Natural killer cell (primary cell): ENCODE results near the gene DUS1L. TPM values are rescaled to one million over a fixed set of nuclear protein-coding genes. Genes with fewer than 3 reads are reported as not detected.

Source experiments
- ATAC-seq, 3 donors: fragments of 150-1000 bp in 2 of 3; fragments of 200-7000 bp in 1 of 3; cut with Tn5 transposase; 1 replicate in 1 of 3; 2 replicates in 2 of 3; pipeline ENCODE4 v1.10.0; 2021; ENCODE audit warnings: mild to moderate bottlenecking in 2 of 3, moderate library complexity in 2 of 3
- DNase-seq, 2 donors: peaks; one replicate each; pipeline versions ENCODE4 v3.0.0 to v3.0.0-alpha.2; 2013 to 2021; ENCODE audit warnings: mixed read lengths in 1 of 2
- H3K27ac ChIP-seq: one replicate; pipeline ENCODE4 v1.5.1; 2013; ENCODE audit warnings: mild to moderate bottlenecking, low read length
- H3K27me3 ChIP-seq: one replicate; pipeline ENCODE4 v1.6.1; 2013; ENCODE audit warnings: low read length; ENCODE audit not compliant: control insufficient read depth, insufficient read depth
- H3K36me3 ChIP-seq: one replicate; pipeline ENCODE4 v1.6.1; 2013; ENCODE audit warnings: low read length; ENCODE audit not compliant: control insufficient read depth, insufficient read depth
- H3K4me1 ChIP-seq: one replicate; pipeline ENCODE4 v1.6.1; 2013; ENCODE audit warnings: low read length; ENCODE audit not compliant: control insufficient read depth, insufficient read depth
- H3K4me3 ChIP-seq: one replicate; pipeline ENCODE4 v1.5.1; 2013; ENCODE audit warnings: low read length
- H3K9me3 ChIP-seq: one replicate; pipeline ENCODE4 v1.6.1; 2013; ENCODE audit warnings: low read length; ENCODE audit not compliant: control insufficient read depth, insufficient read depth
- H3K27ac Mint-ChIP-seq, 2 donors: one replicate each; pipeline ENCODE4 v1.8.0; 2022; ENCODE audit warnings: mild to moderate bottlenecking in 2 of 2, mixed read lengths in 2 of 2, moderate library complexity in 1 of 2
- H3K27me3 Mint-ChIP-seq, 2 donors: one replicate each; pipeline ENCODE4 v1.8.0; 2022; ENCODE audit warnings: low read depth in 2 of 2, mixed read lengths in 2 of 2
- H3K36me3 Mint-ChIP-seq: one replicate; pipeline ENCODE4 v1.8.0; 2022; ENCODE audit warnings: mixed read lengths
- H3K4me1 Mint-ChIP-seq, 2 donors: one replicate each; pipeline ENCODE4 v1.8.0; 2022; ENCODE audit warnings: mixed read lengths in 2 of 2
- H3K4me3 Mint-ChIP-seq: one replicate; pipeline ENCODE4 v1.8.0; 2022; ENCODE audit warnings: mild to moderate bottlenecking, moderate library complexity, mixed read lengths
- H3K9me3 Mint-ChIP-seq, 2 donors: one replicate each; pipeline ENCODE4 v1.8.0; 2022; ENCODE audit warnings: mixed read lengths in 2 of 2
- CTCF ChIP-seq: fragments of 200-600 bp; IDR thresholded peaks from one replicate; pipeline ENCODE4 v1.8.0; 2022; ENCODE audit warnings: antibody characterized with exemption
- WGBS: methylation state at CpG from one replicate; pipeline ENCODE4 v1.1.7; 2013; ENCODE audit warnings: missing lambda C conversion rate; ENCODE audit not compliant: insufficient coverage; 5-methylcytosine and 5-hydroxymethylcytosine counted together
- intact Hi-C: fragments of 100-400 bp; cut with micrococcal nuclease; formaldehyde crosslinking; loops from one replicate; pipeline ENCODE4 v1.14.2; 2022
- total RNA-seq, 4 donors: library from RNA; stranded (reverse); fragments of 120-200 nt in 1 of 4; gene quantifications; one replicate each; pipeline versions ENCODE4 v1.2.3 to v1.2.4, GENCODE V29; 2013 to 2022

Gene DUS1L
- total RNA-seq, 3 donors from 2014 or later (not counting 1 experiment from before 2014, with no cell fraction given), result 122 to 144 (median 136) TPM

- no peaks in the 10 kb centered on the region for H3K27me3 ChIP-seq
- no peaks in the 10 kb centered on the region for H3K9me3 Mint-ChIP-seq
- H3K27ac ChIP-seq, result no peak overlapping the region
- peaks cover 6 to 31% of the 10 kb centered on the region in 2 donors for H3K4me1 Mint-ChIP-seq
- intact Hi-C loops, result no loop called here
- H3K9me3 ChIP-seq, result no peaks in the 10 kb centered on the region
- H3K36me3 Mint-ChIP-seq, result no peaks in the 10 kb centered on the region
- H3K27me3 Mint-ChIP-seq, result no peaks in the 10 kb centered on the region
- H3K27ac Mint-ChIP-seq, result no peak overlapping the region
- DNase-seq (no peak), ATAC-seq (no peak)
- no peak overlapping the region for H3K4me3 ChIP-seq
- 96% methylated on average over 33 of the region's 33 CpGs for WGBS
- no peak for TF ChIP-seq CTCF
- H3K4me3 Mint-ChIP-seq, result no peak overlapping the region
- no peaks in the 10 kb centered on the region for H3K36me3 ChIP-seq
- H3K4me1 ChIP-seq, result peaks cover 22% of the 10 kb centered on the region
Observed at GRCh38 chr17:82018989-82019689, 46.5 kb downstream of the DUS1L start.

DNA sequence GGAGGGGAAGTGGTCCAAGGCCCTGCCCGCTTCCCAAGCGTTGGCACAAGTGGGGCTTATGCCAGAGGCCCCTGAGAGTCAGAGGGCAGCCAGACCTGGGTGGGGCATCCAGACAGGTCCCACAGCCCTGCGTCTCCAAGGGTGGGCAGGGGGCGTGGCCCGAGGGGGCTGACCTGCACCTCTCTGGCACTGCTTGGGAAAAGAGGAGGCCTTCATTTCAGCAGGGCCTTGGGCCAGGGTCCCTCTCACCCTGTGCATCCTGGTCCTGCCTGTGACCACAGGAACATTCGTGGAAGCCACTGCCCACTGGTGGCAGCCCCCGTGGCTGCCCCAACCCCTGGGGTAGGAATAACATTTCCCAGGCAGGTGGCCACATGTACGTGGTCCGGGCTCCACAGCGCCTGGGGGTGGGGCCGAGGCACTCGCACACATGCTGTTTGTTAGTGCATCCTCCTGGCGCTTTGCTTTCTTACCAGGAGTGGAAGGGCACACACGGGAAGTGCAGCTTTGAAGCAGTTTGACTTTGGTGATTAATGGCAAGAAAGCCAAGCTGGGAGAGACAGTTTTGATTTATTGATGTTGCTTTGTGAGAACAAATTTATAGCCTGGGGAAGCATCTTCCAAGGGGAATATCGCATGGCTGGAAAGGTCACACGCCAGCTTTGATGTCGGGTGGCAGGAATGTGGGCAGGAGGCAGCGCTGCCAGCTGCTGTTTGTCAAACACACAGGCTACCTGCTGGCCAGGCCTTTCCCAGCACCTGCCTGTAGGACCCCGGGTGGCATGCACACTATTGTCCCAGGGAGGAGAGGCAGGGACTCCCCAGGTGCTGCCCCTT is 47.2 kb downstream of the DUS1L start:
- no peaks in the 10 kb centered on the region for H3K27me3 ChIP-seq
- 92% methylated on average over 19 of the region's 19 CpGs for WGBS
- H3K27ac ChIP-seq, result no peak overlapping the region
- no peaks in the 10 kb centered on the region for H3K9me3 ChIP-seq
- Mint-ChIP-seq H3K27ac (no peak overlapping the region), H3K36me3 (no peaks in the 10 kb centered on the region), H3K4me3 (no peak overlapping the region), H3K4me1 (peaks cover 0 to 24% of the 10 kb centered on the region in 2 donors), H3K9me3 (no peaks in the 10 kb centered on the region), H3K27me3 (no peaks in the 10 kb centered on the region)
- DNase-seq (no peak), ATAC-seq (no peak)
- H3K4me1 ChIP-seq, result peaks cover 15% of the 10 kb centered on the region
- intact Hi-C loops, result no loop called here
- no peak for TF ChIP-seq CTCF
- H3K4me3 ChIP-seq, result no peak overlapping the region
- H3K36me3 ChIP-seq, result no peaks in the 10 kb centered on the region

GRCh38 chr17:82017612-82018151 is 47.9 kb downstream of the DUS1L start:
- Histone ChIP-seq H3K27ac (no peak overlapping the region), H3K36me3 (no peaks in the 10 kb centered on the region), H3K9me3 (no peaks in the 10 kb centered on the region), H3K27me3 (no peaks in the 10 kb centered on the region), H3K4me3 (no peak overlapping the region), H3K4me1 (peaks cover 15% of the 10 kb centered on the region)
- Mint-ChIP-seq H3K4me3 (no peak overlapping the region), H3K4me1 (peaks cover 0 to 19% of the 10 kb centered on the region in 2 donors), H3K27ac (no peak overlapping the region), H3K36me3 (no peaks in the 10 kb centered on the region), H3K9me3 (no peaks in the 10 kb centered on the region), H3K27me3 (no peaks in the 10 kb centered on the region)
- intact Hi-C loops, result no loop called here
- DNase-seq (no peak), ATAC-seq (no peak)
- TF ChIP-seq CTCF, result no peak
- WGBS, result 85% methylated on average over 12 of the region's 13 CpGs
